HepG2 (cell line): ENCODE data around the gene SMIM41. TPM values are rescaled to one million over a fixed set of nuclear protein-coding genes. Genes with fewer than 3 reads are reported as not detected.
A peak's percentile ranks its signal among the peaks of the same experiment; 100 is the strongest.

Experiments used
- ARID4A ChIP-seq: sonication (generic); formaldehyde crosslinking; IDR thresholded peaks from 2 replicates; pipeline ENCODE4 v1.5.0; 2020; ENCODE audit warnings: mild to moderate bottlenecking, missing genetic modification reagents, borderline replicate concordance
- CTCF ChIP-seq: sonication (generic); formaldehyde crosslinking; IDR thresholded peaks from 2 replicates; pipeline ENCODE4 v1.5.0; 2020; ENCODE audit warnings: mild to moderate bottlenecking, missing genetic modification reagents, moderate library complexity
- HDAC2 ChIP-seq: sonication (generic); formaldehyde crosslinking; IDR thresholded peaks from 2 replicates; pipeline ENCODE4 v1.4.0; 2020; ENCODE audit warnings: missing genetic modification reagents
- HHEX ChIP-seq: IDR thresholded peaks from 2 replicates; pipeline ENCODE4 v1.6.1; 2016; ENCODE audit warnings: control low read depth
- RBM39 ChIP-seq: fragments of 200-400 bp; formaldehyde crosslinking; IDR thresholded peaks from one replicate; pipeline ENCODE4 v1.6.1; 2018; ENCODE audit warnings: antibody characterized with exemption, mild to moderate bottlenecking, low read depth, low read length; ENCODE audit not compliant: poor library complexity, severe bottlenecking
- REPIN1 ChIP-seq: sonication (generic); formaldehyde crosslinking; IDR thresholded peaks from 2 replicates; pipeline ENCODE4 v1.8.0; 2022; ENCODE audit warnings: missing genetic modification reagents, low read depth, mild to moderate bottlenecking, borderline replicate concordance
- TP53 ChIP-seq: sonication (generic); formaldehyde crosslinking; conservative IDR thresholded peaks from 2 replicates; pipeline ENCODE4 v1.4.0; 2020; ENCODE audit warnings: missing genetic modification reagents
- U2AF1 ChIP-seq: fragments of 200-400 bp; formaldehyde crosslinking; optimal IDR thresholded peaks from 2 replicates; pipeline ENCODE3; 2017; ENCODE audit warnings: mild to moderate bottlenecking, low read depth, low read length
- ZC3H13 ChIP-seq: sonication (generic); formaldehyde crosslinking; IDR thresholded peaks from 2 replicates; pipeline ENCODE4 v1.8.1; 2023; ENCODE audit warnings: mild to moderate bottlenecking, missing genetic modification reagents, moderate library complexity
- polyA plus RNA-seq, 8 experiments: library from polyadenylated mRNA; depleted of rRNA in 3 of 8; stranded (reverse) in 7 of 8; unstranded in 1 of 8; fragments of >200 nt; fragmentation: Illumina TruSeq in 4 of 8; extraction: Trizol in 4 of 8; gene quantifications; 2 replicates each; pipeline versions ENCODE4 v1.2.1 to v1.2.3, GENCODE V29; 2011 to 2016; ENCODE audit warnings: low read depth in 4 of 8, missing spikeins in 1 of 8, mixed read lengths in 1 of 8; ENCODE audit not compliant: insufficient read depth in 1 of 8
- total RNA-seq, 5 experiments: library from RNA; depleted of rRNA; stranded (reverse); fragments of >200 nt; fragmentation: Illumina TruSeq; extraction: Trizol; gene quantifications; 2 replicates each; pipeline ENCODE4 v1.2.3, GENCODE V29; 2016; ENCODE audit warnings: low read depth in 1 of 5
- TF ChIP-seq, protein P1 (sequence below): sonication (generic); formaldehyde crosslinking; IDR thresholded peaks from 2 replicates; pipeline ENCODE4 v1.5.1; 2020; ENCODE audit warnings: mild to moderate bottlenecking, missing genetic modification reagents, moderate library complexity
- TF ChIP-seq, protein P2 (sequence below): IDR thresholded peaks from 2 replicates; pipeline ENCODE4 v1.6.1; 2016; ENCODE audit warnings: missing compliant biosample characterization, missing genetic modification reagents, borderline replicate concordance
- TF ChIP-seq, protein P3 (sequence below): sonication (generic); formaldehyde crosslinking; IDR thresholded peaks from 2 replicates; pipeline ENCODE4 v1.4.0; 2020; ENCODE audit warnings: mild to moderate bottlenecking, missing genetic modification reagents

SMIM41 gene
- total and polyA plus RNA-seq, 2 of the 13 experiments (the other 11 are each of a cell fraction or from before 2014, with no cell fraction given): not detected

DNA sequence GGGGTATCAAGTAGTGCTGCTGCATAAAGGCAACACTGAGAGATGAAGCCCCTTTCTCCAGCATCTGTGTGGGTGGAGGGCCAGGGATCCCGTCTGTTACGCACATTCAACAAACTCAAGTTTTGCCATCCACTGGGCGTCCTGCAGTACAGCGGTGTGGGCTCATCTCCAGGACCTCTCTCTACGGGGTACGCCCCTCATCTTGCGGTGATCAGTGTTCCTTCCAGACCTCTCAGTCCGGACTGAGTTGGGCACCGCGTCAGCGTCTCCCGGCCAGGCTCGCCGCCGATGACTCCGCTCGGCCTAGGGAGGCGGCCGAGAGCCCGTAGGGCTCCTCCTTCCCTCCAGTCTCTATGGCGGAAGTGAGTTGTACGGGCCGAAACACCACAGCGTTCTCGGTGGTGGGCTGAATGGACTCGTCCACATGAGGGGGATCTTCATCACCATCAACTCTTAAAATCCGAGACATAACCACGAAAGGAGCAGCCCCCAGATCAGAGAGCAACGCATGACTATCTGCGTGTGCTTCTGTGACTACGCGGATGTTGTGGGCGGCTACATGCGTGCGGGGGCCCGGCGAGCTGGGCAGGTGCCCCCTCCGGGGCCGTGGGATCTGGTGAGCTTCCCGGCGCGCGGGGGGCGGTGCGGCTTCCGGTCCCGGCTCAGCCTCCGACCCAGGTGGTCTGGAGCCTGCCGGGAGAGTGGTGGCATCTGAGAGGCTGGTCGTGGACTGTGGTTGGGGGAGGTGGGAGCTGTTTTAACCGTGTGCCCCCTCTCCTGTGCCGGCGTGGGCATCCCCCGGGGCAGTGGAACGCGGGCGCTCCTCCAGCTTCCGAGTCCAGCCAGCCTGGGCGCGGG, 9.9 kb upstream of the SMIM41 start, which contains the start of gene ATG101 (continued):
- TF ChIP-seq ARID4A (CRISPR knock-in tag) (peak; percentile 88; the same call in 1 of the 2 replicates), U2AF1 (peak; percentile 94), RBM39 (peak; percentile 59), CTCF (peak; percentile 93), HDAC2 (CRISPR knock-in tag) (peak; percentile 25; the same call in 1 of the 2 replicates), HHEX (CRISPR knock-in tag) (no peak), ZC3H13 (CRISPR knock-in tag) (peak; percentile 66; the same call in 1 of the 2 replicates), TP53 (CRISPR knock-in tag) (0 out of 2 replicates have a peak, but pooled peaks have one; percentile 50), REPIN1 (CRISPR knock-in tag) (peak; percentile 91; the same call in 1 of the 2 replicates)
- TF ChIP-seq, protein P1, sequence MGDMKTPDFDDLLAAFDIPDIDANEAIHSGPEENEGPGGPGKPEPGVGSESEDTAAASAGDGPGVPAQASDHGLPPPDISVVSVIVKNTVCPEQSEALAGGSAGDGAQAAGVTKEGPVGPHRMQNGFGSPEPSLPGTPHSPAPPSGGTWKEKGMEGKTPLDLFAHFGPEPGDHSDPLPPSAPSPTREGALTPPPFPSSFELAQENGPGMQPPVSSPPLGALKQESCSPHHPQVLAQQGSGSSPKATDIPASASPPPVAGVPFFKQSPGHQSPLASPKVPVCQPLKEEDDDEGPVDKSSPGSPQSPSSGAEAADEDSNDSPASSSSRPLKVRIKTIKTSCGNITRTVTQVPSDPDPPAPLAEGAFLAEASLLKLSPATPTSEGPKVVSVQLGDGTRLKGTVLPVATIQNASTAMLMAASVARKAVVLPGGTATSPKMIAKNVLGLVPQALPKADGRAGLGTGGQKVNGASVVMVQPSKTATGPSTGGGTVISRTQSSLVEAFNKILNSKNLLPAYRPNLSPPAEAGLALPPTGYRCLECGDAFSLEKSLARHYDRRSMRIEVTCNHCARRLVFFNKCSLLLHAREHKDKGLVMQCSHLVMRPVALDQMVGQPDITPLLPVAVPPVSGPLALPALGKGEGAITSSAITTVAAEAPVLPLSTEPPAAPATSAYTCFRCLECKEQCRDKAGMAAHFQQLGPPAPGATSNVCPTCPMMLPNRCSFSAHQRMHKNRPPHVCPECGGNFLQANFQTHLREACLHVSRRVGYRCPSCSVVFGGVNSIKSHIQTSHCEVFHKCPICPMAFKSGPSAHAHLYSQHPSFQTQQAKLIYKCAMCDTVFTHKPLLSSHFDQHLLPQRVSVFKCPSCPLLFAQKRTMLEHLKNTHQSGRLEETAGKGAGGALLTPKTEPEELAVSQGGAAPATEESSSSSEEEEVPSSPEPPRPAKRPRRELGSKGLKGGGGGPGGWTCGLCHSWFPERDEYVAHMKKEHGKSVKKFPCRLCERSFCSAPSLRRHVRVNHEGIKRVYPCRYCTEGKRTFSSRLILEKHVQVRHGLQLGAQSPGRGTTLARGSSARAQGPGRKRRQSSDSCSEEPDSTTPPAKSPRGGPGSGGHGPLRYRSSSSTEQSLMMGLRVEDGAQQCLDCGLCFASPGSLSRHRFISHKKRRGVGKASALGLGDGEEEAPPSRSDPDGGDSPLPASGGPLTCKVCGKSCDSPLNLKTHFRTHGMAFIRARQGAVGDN: peak; percentile 82
- TF ChIP-seq, protein P2, sequence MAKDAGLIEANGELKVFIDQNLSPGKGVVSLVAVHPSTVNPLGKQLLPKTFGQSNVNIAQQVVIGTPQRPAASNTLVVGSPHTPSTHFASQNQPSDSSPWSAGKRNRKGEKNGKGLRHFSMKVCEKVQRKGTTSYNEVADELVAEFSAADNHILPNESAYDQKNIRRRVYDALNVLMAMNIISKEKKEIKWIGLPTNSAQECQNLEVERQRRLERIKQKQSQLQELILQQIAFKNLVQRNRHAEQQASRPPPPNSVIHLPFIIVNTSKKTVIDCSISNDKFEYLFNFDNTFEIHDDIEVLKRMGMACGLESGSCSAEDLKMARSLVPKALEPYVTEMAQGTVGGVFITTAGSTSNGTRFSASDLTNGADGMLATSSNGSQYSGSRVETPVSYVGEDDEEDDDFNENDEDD (CRISPR knock-in tag): peak; percentile 68; the same call in 1 of the 2 replicates
- TF ChIP-seq, protein P3, sequence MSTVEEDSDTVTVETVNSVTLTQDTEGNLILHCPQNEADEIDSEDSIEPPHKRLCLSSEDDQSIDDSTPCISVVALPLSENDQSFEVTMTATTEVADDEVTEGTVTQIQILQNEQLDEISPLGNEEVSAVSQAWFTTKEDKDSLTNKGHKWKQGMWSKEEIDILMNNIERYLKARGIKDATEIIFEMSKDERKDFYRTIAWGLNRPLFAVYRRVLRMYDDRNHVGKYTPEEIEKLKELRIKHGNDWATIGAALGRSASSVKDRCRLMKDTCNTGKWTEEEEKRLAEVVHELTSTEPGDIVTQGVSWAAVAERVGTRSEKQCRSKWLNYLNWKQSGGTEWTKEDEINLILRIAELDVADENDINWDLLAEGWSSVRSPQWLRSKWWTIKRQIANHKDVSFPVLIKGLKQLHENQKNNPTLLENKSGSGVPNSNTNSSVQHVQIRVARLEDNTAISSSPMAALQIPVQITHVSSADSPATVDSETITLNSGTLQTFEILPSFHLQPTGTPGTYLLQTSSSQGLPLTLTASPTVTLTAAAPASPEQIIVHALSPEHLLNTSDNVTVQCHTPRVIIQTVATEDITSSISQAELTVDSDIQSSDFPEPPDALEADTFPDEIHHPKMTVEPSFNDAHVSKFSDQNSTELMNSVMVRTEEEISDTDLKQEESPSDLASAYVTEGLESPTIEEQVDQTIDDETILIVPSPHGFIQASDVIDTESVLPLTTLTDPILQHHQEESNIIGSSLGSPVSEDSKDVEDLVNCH: no peak
